KMS-11 (cell line): ENCODE results near the gene AP2A2.

Source experiments
- H2AFZ ChIP-seq: fragments of 200-600 bp; sonication (generic); 2 replicates; pipeline ENCODE4 v1.6.1; 2016; ENCODE audit warnings: antibody characterized with exemption, mixed run types, low read depth
- H3K27ac ChIP-seq: fragments of 200-600 bp; sonication (generic); 2 replicates; pipeline ENCODE4 v1.6.1; 2016; ENCODE audit warnings: mild to moderate bottlenecking, mixed run types
- H3K27me3 ChIP-seq: fragments of 200-600 bp; sonication (generic); 2 replicates; pipeline ENCODE4 v1.6.1; 2017; ENCODE audit warnings: mild to moderate bottlenecking, low read depth, mixed run types, moderate library complexity; ENCODE audit not compliant: insufficient read depth
- H3K36me3 ChIP-seq: fragments of 200-600 bp; sonication (generic); 2 replicates; pipeline ENCODE4 v1.6.1; 2017; ENCODE audit warnings: mild to moderate bottlenecking, mixed run types; ENCODE audit not compliant: insufficient read depth
- H3K4me1 ChIP-seq: fragments of 200-600 bp; sonication (generic); 2 replicates; pipeline ENCODE4 v1.6.1; 2016; ENCODE audit warnings: mild to moderate bottlenecking, low read depth, mixed run types; ENCODE audit not compliant: poor library complexity, severe bottlenecking
- H3K4me2 ChIP-seq: fragments of 200-600 bp; sonication (generic); 2 replicates; pipeline ENCODE4 v1.7.0; 2016; ENCODE audit warnings: mild to moderate bottlenecking, mixed run types
- H3K4me3 ChIP-seq: fragments of 200-600 bp; sonication (generic); IDR thresholded peaks from 2 replicates; pipeline ENCODE4 v1.6.1; 2017; ENCODE audit warnings: low read depth, low read length, mixed read lengths; ENCODE audit not compliant: insufficient read depth
- H3K79me2 ChIP-seq: fragments of 200-600 bp; sonication (generic); 2 replicates; pipeline ENCODE4 v1.6.1; 2016; ENCODE audit warnings: low read depth, mixed run types; ENCODE audit not compliant: insufficient read depth
- H3K9ac ChIP-seq: fragments of 200-600 bp; sonication (generic); 2 replicates; pipeline ENCODE4 v1.6.1; 2016; ENCODE audit warnings: mild to moderate bottlenecking, mixed run types
- H4K20me1 ChIP-seq: fragments of 200-600 bp; sonication (generic); 2 replicates; pipeline ENCODE4 v1.6.1; 2016; ENCODE audit warnings: mild to moderate bottlenecking, mixed run types; ENCODE audit not compliant: insufficient read depth
- TF ChIP-seq, protein P1 (sequence below): fragments of 200-600 bp; sonication (generic); conservative IDR thresholded peaks from 2 replicates; pipeline ENCODE4 v1.6.1; 2017; ENCODE audit warnings: low read depth, mild to moderate bottlenecking, antibody characterized with exemption, low read length, moderate library complexity, mixed read lengths

The AP2A2 gene

DNA sequence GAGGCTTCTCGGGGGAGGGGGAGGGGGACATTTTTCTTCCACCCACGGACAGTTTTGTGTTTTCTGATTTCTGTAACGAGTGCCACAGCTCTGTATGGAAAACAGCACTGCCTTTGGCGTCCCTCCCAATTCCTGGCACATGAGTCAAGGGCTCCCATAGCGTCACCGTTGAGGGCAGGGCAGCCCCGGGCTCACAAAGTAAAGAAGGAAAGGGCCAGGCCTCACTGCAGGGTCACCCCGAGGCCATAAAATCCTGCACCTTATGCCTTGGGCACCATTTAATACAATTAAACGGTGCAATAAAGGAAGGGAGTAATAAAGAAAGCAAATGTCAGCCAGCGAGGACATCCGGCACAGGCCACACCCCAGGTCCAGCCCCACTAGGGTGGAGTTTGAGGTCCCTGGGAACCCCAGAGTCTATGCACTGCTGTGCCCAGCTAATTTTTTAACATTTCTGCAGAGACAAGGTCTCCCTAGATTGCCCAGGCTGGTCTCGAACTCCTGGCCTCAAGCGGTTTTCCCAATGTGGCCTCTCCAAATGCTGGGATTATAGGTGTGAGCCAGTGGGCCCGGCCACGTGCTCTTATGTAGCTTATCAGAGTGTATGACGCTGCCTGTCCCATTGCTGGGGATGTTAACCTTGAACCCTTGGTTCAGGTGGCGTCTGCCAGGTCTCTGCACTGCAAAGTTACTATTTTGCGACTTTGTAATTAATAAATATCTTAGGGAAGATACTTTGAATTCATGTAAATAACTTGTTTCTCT, 135.4 kb downstream of the AP2A2 start:
- no peak overlapping the region for H3K4me2 ChIP-seq
- TF ChIP-seq, protein P1, sequence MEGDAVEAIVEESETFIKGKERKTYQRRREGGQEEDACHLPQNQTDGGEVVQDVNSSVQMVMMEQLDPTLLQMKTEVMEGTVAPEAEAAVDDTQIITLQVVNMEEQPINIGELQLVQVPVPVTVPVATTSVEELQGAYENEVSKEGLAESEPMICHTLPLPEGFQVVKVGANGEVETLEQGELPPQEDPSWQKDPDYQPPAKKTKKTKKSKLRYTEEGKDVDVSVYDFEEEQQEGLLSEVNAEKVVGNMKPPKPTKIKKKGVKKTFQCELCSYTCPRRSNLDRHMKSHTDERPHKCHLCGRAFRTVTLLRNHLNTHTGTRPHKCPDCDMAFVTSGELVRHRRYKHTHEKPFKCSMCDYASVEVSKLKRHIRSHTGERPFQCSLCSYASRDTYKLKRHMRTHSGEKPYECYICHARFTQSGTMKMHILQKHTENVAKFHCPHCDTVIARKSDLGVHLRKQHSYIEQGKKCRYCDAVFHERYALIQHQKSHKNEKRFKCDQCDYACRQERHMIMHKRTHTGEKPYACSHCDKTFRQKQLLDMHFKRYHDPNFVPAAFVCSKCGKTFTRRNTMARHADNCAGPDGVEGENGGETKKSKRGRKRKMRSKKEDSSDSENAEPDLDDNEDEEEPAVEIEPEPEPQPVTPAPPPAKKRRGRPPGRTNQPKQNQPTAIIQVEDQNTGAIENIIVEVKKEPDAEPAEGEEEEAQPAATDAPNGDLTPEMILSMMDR: no peak
- H3K4me1 ChIP-seq: no peaks in the 10 kb centered on the region
- H3K36me3 ChIP-seq: no peaks in the 10 kb centered on the region
- no peak overlapping the region for H3K9ac ChIP-seq
- H3K27ac ChIP-seq: no peak overlapping the region
- H4K20me1 ChIP-seq: no peaks in the 10 kb centered on the region
- H3K79me2 ChIP-seq: no peaks in the 10 kb centered on the region
- H3K4me3 ChIP-seq: no peak overlapping the region
- H2AFZ ChIP-seq: no peak overlapping the region
- H3K27me3 ChIP-seq: peaks cover 94% of the 10 kb centered on the region
